Measurements from ENCODE around the gene SGPP2.

SGPP2 gene

DNA sequence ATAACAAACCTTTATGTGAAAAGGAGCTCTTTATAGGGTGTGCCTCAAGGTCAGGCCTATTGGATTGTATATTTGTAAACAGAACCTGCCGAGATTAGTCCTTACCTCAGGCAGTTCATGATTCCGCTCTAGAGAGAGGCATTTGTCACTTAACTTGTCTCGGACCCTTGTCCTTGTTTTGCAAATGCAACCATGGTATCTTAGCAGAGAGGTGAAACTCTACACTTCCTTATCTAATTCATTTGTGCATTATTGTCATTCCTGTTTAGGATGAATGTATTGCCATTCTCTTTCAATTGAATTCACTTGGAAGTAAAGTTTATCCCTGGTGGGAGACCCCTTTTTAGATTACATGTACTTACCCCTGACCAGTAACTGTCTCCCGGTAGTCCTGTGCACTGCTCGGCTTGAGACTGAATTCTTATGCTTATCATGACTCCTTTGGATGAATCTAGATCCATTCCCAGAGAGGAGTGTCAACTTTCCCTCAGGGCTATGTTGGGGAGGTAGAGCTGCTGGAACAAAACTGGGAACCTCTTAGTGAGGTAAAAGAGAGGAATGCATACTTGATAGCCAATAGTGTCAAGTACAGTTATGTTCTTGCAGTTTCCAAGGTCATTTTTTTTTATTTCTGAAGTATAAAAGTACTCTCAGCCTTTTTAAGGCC lies 46.6 kb downstream of the SGPP2 start:
- DNase-seq (ENCODE audit: low spot score) = no peak

DNA sequence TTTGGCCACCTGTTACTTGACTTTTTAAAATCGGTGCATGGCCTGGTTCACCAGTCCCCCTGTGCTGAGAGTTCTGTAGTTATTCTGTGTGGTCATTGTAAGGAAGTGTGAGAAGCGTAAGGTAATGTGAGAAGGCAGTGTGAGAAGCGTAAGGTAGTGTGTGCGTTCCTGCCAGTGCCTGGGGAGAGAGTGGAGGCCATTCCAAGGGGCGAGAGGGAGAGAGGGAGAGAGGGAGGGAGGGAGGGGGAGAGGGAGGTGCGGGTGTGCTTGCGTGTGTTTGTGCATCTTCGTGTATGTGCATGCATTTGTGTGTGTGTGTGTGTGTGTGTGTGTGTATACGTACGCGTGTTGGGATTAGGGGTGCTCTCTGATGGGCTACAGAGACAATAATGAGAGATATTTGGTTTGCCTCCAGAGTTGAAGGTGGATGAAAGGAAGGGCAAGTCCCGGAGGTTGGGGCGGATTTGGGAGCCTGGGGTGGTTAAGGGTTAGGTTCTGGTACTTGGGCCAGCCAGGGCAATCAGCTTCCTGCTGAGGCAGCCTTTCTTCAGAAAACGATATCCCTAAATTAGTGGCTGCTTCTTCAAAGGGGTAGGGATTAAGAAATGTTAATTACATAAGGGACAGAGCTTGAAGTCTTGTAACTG lies 53.7 kb downstream of the SGPP2 start:
- DNase-seq (ENCODE audit: low spot score) = no peak

DNA sequence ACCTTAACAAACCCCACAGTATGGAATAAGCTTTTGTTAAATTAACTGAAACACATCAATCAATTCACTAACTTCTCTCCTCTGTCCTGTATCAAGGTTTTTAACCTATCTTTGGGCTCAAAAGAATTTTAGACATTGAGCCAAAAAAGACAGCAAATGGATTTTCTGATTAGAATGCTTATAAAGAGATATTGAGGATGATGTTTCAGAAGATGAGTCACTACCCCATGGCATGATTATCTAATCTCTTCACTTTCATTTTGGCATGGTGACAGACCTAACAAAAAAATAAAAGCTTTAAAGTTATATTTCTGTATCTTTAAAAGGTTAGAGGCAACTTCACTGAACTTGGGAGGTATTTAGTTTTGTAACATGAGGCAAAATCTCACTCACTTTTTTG lies 55.5 kb downstream of the SGPP2 start:
- DNase-seq (ENCODE audit: low spot score) = no peak

DNA sequence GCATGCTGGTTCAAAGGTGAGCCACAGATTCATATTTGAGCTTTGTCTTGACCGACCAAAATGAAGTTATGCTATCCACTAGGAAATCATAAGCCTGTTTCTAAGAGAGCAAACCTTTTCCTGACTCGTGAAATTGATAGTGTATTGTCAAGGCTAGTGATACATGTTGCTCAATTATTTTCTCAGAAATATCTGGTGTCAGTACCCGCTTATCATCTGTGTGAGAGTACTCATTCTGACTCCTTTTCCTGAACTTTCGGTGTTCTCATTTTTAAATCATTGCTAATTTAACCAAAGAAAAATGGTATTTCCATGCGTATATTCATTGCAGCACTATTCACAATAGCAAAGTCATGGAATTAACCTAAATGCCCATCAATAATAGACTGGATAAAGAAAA lies 56.2 kb downstream of the SGPP2 start:
- no peak for DNase-seq (ENCODE audit: low spot score)

DNA sequence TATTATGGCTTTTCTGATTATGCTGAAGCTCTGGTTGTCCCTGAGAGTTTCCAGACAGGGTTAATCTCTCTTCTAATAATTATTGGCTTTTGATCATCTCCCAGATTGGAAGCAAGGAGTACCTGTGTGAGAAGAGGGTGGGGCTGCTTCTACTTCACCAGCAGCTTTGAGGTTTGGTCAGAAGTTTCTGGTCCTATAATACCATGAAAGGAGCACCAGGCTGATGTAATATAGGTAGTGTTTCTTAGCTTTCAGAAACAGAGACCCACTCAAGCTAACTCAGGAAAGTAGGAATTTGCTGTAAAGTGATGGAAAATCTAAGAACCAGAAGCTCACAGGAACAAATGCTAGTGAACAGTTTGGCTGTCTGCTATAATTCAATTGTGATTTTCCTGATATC lies 57.6 kb downstream of the SGPP2 start:
- no peak for DNase-seq (ENCODE audit: low spot score)

DNA sequence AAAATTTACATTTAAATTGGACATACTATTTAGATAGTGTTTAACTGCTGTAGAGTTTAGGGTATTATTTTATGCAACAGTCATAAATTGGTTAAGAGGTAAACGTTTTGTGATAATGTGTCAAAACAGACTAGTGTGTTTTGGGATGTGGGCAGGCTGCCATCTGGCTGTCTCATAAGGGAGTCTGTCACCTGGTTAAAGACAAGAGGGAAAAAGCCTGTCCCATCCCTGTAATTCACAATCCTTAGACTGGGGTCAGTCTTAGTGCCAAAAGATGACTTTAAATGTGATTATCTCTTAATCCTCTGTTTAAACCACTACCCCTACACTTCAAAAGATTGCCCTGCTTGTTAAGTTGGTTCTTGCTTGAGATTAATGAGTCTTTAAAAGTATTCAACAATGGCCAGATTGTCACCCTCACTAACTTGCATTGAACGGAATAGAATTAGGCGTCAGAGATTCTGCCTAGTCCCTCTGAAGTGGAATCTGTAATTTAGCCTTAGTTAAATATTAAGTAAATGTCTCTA lies 59.2 kb downstream of the SGPP2 start:
- no peak for DNase-seq (ENCODE audit: low spot score)

DNA sequence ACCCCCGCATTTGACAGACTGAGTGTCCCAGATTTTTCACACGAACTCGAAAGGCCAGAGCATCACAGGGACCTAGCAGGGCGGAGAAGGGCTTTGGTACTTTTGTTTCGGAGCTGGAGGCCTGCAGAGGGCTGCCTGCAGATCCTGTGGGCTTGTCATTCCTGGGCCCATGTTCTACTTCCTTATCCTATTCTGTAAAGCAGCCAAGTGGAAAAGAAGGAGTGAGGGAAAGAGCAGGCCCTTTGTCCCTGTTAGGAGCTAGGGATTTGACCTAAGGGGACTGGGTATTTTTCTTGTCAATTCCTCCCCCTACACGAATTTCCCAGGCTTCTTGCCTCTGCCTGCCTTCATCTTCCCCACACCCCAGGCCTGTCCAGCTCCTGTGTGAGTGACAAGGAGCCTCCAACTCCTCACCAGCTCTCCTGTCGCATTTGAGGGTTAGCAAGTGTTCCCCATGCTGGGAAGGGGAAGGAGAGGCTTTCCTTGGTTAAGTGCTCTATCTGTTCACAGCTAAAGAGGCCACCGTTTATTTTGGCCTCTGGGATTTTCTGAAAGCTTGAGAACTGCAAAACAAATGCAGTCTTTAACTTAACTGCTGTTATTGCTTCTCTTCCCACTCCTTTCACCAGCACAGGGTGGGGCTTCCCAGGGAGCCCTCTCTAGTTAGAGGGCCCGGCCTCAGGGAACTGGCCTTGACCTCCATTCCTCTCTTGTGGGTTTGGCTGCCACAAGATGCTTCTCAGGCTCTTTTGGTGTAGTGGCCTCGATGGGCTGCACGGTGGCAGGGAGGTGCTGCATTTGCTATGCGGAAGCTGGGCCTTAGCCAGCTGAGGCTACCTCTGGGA lies 61.2 kb downstream of the SGPP2 start:
- DNase-seq (ENCODE audit: low spot score) = no peak

DNA sequence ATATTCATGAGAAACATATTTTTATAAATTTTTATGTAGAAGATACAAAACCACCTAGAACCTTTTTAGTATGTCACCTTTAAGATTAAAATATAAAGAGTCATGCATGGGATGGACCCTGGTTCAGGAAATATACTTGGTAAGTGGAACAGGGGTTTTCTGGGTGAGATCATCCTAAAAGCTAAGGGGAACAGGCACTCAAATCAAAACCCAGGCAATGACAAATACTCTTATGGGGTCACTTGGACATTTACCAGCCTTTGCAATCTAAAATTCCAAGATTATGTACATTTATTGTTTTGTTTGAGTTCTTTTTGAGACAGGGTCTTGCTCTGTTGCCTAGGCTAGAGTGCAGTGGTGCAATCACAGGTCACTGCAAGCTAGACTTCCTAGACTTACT lies 65.8 kb downstream of the SGPP2 start:
- no peak for DNase-seq (ENCODE audit: low spot score)

DNA sequence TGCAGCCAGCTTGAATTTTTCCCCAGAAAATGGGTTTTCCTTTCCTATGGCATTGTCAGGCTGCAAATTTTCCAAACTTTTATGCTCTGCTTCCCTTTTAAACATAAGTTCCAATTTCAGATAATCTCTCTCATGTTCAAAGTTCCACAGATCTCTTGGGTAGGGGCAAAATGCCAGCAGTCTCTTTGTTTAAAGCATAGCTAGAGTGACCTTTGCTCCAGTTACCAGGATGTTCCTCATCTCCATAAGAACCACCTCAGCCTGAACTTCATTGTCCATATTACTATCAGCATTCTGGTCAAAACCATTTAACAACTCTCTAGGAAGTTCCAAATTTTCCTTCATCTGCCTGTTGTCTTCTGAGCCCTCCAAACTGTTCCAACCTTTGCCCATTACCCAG lies 68.3 kb downstream of the SGPP2 start:
- DNase-seq (ENCODE audit: low spot score) = no peak

DNA sequence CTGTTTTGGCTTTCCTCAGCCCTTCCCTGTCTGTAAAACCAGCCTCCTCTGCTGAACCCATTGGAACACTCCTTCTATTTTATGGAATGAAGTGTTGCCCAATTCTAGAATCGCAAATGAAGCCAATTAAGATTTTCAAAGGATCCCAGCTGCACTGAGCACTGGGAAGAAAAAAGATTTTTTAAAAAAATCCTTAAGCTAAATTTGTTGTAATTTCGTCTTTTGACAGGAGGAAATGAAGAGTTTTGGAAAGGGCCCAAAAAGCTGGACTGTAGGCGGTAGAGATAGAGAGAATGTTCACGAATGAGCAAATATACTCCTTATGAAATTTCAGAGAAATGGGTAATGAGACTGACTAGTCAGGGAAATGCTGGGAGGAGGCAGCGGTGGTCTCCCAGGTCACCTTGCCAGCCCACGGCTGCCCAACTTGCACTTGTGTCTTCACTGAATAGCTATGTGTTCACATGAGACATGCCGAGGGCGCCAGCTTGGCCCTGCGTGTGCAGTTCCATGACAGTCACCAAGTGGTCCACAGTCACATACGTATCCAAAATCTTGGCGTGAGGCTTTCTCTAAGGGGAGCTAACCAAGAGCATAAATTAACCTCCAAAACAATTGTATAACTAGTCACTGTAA lies 69.9 kb downstream of the SGPP2 start:
- no peak for DNase-seq (ENCODE audit: low spot score)

DNA sequence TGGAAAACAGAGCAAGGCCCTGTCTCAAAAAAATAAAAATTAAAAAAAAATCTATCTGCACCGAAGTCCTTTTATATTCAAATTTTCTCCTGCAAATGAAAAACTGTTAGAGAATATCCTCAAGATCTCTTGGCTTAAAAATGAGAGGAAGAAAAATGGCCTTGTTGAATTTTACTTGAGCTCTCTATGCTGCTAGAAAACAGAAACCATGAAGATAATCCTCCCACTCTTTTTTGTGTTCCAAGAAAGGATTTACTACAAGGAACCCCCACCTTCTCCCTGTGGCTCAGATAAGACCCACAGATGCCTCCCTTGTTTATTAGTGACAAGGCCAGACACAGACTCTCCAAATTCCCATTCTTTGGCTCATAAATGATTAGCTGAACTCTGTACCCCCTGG lies 71.0 kb downstream of the SGPP2 start:
- DNase-seq (ENCODE audit: low spot score) = no peak

DNA sequence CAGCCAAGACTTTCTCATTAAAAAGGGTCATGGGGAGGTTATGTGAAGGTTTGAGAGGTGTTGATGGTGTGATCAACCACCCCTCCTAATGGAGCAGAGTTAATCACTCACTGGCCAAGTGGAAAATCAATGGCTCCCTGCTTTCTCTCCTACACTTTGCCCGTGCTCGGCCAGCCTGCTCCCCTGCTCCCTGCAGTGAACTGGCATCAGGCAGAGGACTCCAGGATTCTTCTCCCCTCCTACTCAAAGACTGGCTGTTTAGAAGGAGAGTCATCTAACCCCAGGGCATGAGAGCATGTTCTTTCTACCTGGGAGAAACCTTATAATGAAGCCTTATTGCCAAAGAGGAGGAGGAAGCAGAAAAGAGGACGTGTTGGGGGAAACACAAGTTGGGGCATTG lies 74.9 kb downstream of the SGPP2 start:
- no peak for DNase-seq (ENCODE audit: low spot score)

DNA sequence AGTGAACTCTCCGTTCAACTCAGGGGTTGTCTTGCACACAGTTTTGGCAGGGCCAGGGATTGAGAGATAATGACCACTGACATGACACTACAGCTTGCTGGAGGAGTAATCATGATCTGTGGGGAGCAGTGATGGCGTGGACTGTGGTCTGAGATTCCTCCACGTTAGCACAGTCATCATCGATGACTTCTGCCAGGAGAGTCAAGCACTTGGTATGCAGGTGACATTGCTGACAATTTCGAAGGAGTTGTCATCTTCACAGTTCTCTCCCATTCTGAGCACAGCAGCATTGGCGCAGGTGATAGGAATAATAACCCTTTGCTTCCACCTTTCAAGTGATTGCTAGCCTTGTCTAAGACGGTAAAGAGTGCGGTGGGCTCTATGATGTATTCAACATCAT lies 79.8 kb downstream of the SGPP2 start:
- no peak for DNase-seq (ENCODE audit: low spot score)

DNA sequence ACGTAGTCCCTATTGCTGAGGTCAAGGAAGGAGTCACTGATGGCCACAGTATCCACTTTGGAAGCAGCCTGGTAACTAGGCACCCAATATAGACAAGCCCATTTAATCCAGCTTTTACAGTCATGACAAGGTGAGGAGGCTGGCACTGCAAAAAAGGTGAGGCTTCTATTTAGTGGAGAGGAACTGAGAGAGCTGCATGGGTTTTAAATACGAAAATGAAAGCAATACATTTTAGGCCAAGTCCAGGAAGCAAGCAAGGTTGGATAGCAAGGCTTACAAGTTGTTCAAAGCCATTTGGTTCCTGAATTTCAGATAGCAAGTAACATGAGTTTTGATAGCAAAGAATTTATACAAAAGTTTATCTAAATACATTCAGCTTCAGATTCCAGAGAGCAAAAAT lies 80.4 kb downstream of the SGPP2 start:
- DNase-seq (ENCODE audit: low spot score) = no peak

DNA sequence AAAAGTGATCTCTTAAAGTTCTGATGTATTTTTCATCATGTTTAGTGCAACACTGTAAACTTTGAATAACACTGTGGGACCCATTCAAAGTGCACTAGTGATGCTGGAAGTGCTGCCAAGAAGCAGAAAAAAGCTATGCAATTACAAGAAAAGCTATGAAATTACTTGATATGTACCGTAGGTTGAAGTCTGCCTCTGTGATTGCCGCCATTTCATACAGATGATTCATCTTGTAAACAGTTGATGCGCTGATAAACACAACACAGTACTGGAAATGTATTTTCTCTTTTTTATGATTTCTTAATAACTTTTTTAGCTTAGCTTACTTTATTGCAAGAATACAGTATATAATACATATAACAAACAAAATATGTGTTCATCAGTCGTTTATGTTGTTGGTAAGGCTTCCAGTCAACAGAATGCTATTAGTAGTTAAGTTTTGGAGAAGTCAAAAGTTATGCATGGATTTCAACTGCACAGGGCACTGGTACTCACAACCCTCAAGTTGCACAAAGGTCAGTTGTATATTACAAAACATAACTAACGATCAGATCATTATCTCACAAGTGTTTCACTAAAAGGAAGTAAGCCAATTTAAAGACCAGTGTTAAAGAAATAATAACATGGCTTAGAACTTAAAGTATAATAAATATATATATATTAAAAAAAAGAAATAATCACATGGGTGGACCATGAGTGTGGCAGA lies 82.0 kb downstream of the SGPP2 start:
- DNase-seq (ENCODE audit: low spot score) = no peak

DNA sequence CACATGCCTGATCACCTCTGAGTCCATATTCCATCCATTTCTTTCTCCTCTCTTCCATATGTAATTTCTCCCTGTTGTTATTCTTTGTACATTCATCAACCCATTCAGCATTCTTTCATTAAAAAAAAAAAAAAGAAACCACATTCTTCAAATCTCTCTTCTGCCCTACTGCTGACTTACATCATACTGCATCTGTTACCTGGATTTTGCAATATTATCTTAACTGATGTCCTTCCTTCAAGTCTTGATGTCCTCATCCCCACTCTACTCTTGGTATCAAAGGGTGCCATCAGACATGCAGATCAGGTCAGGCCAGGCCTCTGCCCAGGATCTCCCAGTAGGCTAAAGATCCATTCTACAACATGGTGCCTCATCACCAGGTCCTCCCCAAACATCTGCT lies 90.6 kb downstream of the SGPP2 start:
- no peak for DNase-seq (ENCODE audit: low spot score)

DNA sequence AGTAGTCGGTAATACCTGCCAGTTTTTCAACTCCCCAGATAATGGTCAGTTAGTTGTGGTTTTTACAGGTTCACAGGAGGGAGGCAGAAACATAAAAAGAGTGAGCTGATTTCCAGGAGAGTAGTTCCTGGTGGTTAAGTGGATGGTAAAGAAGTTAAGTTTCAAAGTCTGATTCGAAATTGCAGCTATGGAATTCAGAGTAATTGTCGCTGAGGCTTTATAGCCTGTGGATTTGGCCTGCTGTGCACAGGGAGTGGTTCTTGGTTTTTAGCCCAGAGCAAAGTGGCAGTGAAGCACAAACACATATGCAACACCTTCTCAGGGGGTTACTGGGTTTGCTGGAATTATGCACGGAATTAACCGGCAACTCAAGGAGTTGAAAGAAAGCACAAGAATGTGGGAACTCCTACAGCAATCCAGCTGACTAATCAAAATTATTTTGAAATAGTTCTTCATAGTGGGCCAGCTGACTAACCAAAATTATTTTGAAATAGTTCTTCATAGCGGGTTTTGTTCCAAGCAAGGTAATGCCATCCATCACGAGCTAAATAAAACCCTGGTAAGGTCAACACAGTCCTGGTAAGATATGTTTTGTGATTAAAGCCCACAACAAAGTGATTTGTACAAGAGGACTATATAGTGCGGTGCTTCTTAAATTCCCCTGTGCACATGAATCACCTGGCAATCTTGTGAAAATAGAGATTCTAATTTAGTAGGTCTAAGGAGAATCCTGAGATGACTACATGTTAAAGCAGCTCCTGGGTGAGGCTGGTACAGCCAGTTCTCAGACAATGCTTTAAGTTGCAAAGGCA lies 94.4 kb downstream of the SGPP2 start:
- no peak for DNase-seq (ENCODE audit: low spot score)

DNA sequence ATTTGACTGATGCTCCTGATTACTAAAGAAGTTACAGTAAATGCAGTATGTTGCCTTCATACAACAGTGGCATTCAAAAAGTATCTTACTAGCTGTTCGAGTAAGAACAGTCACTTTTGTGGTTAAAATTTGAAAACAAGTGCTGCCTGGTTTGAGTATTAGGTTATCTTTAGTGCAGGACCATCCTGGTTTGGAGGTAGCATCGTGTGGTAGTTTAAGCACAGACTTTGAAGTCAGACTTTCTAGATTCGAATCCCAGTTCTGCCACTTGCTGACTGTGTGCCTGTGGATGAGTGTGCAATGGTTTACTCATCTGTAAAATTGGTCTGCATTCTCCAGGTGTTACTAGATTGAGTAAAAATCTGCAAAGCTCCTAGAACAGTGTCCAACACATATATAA lies 96.8 kb downstream of the SGPP2 start:
- no peak for DNase-seq (ENCODE audit: low spot score)

DNA sequence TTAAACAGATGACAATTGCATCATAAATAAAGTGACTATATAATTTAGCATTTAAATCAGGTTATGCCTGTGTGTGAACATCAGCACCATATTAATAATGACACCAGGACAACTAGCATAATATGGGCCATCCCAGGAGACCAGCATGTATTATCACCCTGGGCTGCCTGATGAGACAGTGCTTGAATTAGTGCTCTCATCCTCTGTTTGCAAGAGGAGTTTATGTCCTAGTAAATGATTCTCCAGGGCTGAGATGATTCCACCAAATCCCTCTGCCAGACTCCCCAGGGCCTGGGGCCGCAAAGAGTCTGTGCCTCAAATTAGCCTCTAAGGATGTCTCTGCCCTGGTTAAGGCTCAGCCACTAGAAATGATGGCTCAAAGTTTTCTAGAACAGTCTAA lies 97.7 kb downstream of the SGPP2 start:
- no peak for DNase-seq (ENCODE audit: low spot score)

DNA sequence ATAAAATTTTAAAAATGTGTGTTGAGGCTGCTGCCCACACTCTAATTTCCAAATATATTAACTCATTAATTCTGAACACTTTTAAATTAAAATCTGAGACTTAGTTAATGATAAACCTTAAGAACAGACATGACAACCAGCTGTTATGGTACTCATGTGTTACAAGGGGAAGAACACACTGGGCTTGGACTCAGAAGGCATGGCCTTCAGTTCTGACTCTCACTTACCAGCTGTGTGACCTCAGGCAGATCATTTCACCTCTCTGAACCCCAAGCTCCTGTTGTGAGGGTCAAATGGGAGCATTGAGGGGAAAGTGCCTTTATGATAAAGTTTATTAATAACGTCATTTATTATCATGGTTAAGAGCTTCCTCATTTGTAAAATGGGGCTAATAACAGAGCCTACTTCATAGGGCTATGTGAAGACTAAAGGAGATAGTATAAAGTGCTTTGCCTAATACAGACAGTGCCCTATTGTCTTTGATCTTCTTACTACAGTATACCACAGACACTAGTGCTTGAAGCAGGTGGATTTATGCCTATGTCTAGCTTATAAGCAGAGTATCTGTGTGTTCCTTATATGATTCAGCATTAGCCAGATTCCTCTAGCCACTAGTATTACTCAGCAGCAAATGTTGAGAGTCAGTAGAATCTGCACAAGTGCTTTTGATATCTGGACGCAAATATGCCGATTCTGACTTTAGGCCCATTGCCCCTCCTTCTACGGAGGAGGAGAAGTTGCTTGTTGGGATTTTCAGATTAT lies 99.6 kb downstream of the SGPP2 start:
- no peak for DNase-seq (ENCODE audit: low spot score)

Data from kidney capillary endothelial cell (primary cell).